HG02623 (cell line): ENCODE data around the gene NPTN.

Experiments
- ATAC-seq: cut with Tn5 transposase; IDR thresholded peaks from one replicate; pipeline ENCODE4 v1.9.1; 2021; ENCODE audit warnings: moderate library complexity; ENCODE audit not compliant: unreplicated experiment

Gene NPTN

GRCh38 chr15:73633991-73634495 is 854 bp upstream of the NPTN start:
- no peak for ATAC-seq

GRCh38 chr15:73632670-73633058 is 525 bp downstream of the NPTN start:
- no peak for ATAC-seq

GRCh38 chr15:73631915-73632669 is 1.1 kb downstream of the NPTN start:
- ATAC-seq, result no peak

GRCh38 chr15:73630921-73631362 is 2.2 kb downstream of the NPTN start:
- no peak for ATAC-seq

- no peak for ATAC-seq
Measured at GRCh38 chr15:73629798-73630429, 3.3 kb downstream of the NPTN start.

- ATAC-seq, result no peak
Measured at GRCh38 chr15:73628976-73629797, 4.0 kb downstream of the NPTN start.

GRCh38 chr15:73628102-73628501 is 5.1 kb downstream of the NPTN start:
- ATAC-seq, result no peak

- no peak for ATAC-seq
Measured at GRCh38 chr15:73626072-73626471, 7.1 kb downstream of the NPTN start.

GRCh38 chr15:73624530-73624929 is 8.7 kb downstream of the NPTN start:
- no peak for ATAC-seq

GRCh38 chr15:73621286-73621826 is 11.8 kb downstream of the NPTN start:
- ATAC-seq, result no peak

- ATAC-seq, result no peak
Measured at GRCh38 chr15:73620078-73620477, 13.1 kb downstream of the NPTN start.

- no peak for ATAC-seq
Measured at GRCh38 chr15:73617913-73618312, 15.3 kb downstream of the NPTN start.

- ATAC-seq, result no peak
Measured at GRCh38 chr15:73617301-73617831, 15.8 kb downstream of the NPTN start.

- no peak for ATAC-seq
Measured at GRCh38 chr15:73608941-73609340, 24.2 kb downstream of the NPTN start.

GRCh38 chr15:73608475-73608874 is 24.7 kb downstream of the NPTN start:
- ATAC-seq, result no peak

- no peak for ATAC-seq
Measured at GRCh38 chr15:73607843-73608242, 25.3 kb downstream of the NPTN start.

- no peak for ATAC-seq
Measured at GRCh38 chr15:73607405-73607804, 25.8 kb downstream of the NPTN start.

- ATAC-seq, result no peak
Measured at GRCh38 chr15:73605759-73606436, 27.3 kb downstream of the NPTN start.

- ATAC-seq, result no peak
Measured at GRCh38 chr15:73604477-73604876, 28.7 kb downstream of the NPTN start.

GRCh38 chr15:73602992-73603391 is 30.2 kb downstream of the NPTN start:
- no peak for ATAC-seq
